Measurements from ENCODE around the gene EGLN2.
"Not testable (repeated sequence)": the region's sequence is repeated elsewhere in the genome, so short reads cannot be mapped to it uniquely, and the experiment has no call there.

The EGLN2 gene

DNA sequence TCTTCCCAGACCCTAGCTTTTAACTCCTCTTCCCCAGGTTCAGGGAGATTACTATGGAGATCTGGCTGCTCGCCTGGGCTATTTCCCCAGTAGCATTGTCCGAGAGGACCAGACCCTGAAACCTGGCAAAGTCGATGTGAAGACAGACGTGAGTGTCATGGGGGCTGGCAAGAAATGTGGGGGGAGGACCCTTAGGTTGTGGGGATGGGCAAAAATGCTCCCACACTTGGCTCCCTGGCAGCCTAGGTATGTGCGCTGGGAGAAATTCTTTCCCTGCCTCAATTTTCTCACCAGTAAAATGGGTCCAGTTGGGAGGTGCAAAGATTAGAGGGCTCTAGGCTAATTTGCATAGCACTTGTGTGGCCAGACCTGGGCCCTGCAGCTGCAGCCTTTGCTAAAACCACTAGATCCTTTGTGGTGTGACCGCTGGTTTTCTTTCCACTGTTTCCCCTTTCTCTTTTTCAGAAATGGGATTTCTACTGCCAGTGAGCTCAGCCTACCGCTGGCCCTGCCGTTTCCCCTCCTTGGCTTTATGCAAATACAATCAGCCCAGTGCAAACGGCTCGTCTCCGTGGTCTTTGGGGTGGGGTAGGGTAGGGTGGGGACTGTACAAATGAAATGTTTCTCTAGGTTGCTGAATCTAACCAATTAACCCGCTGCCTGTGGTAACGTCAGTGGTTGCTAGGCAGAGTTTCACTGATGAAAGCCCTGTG is 21.9 kb upstream of the EGLN2 start:
- DNase-seq (ENCODE audit: low read depth in 2 of 2), result peak; percentile 80 to 86

DNA sequence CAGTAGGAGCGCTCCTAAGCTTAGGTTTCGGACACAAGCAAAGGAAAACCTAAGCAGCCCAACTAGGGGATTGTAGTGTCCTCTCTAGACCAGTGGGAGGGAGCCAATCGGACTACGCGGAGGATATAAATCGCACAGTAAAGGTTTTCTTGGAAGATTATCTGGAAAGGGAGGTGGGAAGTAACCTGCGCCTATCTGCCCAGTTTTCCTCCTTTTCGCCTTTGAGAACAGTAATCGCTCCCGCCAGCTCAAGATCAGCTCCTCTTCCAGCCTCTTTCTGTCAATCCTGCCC is 21.4 kb upstream of the EGLN2 start:
- DNase-seq (ENCODE audit: low read depth in 2 of 2), result no peak

DNA sequence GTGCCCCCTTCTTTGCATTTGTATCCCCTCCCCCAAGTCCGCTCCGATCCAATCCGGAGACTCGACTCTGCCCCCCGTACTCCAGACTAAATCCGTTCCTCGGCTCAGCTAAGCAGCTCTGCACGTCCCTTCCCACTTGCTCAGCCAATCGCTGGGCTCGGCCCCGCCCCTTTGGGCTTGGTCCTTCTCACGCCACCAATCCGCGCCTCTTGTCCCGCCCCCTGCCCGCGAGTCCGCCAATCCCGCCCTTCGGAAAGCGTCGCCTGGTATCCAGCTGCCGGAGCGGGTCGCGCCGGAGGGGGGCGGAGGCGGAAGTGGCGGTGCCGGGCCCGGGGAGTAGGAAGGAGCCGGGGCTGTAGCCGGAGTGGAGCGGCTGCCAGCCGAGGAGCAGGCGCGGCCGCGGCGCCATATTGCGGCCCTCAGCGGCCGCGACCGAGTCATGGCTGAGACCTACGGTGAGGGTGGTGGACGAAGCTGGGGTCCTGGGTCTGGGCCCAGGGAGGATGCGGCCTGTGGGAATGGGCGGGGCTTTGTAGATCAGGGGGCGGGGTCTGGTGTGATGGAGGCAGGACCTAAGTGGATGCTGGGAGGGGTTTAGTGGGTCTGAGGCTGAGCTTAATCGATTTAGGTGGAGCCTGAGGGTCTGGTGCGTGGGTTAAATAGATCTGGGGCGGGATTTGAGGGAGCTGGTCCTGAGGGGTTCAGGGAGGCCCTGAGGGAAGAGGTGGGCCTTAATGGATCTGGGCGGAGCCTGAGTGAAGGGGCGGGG is 20.9 kb upstream of the EGLN2 start, which contains the start of gene RAB4B:
TSS of gene RAB4B (plus strand) at position 311 of the 769 bp plus-strand sequence. CDS start at position 440, 129 bp downstream.
- DNase-seq (ENCODE audit: low read depth in 2 of 2), result peak; percentile 99 to 100

DNA sequence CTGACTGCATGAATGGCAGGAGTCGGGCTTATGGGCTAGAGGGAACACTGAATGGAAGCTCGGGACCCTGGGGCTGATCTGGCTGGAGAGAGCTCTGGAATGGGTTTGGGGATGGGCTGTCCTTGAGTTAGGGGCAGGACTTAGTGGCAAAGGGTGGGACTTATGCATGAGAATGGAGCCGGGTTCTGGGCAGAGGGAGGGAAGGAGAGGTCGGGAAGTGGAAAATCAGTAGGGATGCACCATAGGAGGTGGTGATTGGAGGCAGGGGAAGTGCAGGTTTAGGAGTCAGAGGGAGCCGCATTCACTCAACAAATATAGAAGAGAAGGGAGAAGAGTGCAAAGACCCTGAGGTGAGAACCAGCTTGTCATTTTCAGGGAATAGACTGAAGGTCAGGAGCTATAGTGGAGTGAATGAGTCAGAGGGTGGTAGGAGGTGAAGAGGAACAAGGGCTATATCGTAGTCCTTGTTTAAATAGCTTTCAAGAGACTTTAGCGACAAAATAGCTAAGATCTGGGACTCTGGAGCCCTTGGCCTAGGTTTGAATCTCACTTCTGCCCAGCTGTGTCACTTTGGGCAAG is 20.2 kb upstream of the EGLN2 start:
- DNase-seq (ENCODE audit: low read depth in 2 of 2), result no peak

DNA sequence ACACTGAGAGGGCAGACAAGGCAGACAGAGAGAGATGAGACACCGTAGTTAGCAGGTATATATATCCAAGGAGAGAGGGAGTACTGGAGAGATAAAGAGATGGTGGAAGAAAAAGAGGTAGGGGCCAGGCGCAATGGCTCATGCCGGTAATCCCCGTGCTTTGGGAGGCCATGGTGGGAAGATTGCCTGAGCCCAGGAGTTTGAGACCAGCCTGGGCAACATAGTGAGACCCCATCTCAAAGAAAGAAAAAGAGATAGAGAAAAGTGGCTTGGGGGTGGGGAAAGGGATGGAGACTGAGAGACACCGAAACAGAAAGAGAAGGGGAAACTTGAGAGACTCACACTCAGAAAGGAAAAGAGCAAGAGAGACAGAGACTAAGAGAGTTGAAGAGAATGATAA is 18.4 kb upstream of the EGLN2 start:
- no peak for DNase-seq (ENCODE audit: low read depth in 2 of 2)

DNA sequence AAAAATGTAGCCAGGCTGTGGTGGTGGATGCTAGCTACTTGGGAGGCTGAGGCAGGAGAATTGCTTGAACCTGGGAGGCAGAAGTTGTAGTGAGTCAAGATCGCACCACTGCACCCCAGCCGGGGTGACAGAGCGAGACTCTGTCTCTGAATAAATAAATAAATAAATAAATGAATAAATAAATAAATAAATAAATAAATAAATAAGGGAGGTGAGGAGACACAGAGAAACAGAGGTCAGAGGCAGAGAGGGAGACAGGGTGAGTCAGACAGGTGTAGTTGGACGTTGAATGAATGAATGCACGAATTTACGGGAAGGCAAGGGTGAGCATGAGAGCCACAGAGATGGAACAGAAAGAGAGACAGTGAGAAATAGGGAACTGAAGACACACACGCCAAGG is 17.9 kb upstream of the EGLN2 start:
- no peak for DNase-seq (ENCODE audit: low read depth in 2 of 2)

DNA sequence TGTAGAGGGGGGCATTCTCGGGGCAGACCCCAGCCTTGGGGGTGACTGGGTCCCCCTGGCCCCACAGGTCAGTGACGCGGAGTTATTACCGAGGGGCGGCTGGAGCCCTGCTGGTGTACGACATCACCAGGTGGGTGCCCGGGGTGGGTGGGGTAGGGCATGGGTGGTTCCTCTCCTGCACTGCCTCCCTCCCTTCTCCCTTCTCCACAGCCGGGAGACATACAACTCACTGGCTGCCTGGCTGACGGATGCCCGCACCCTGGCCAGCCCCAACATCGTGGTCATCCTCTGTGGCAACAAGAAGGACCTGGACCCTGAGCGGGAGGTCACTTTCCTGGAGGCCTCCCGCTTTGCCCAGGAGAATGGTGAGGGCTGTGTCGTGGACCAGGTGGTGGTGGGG is 15.3 kb upstream of the EGLN2 start:
- no peak for DNase-seq (ENCODE audit: low read depth in 2 of 2)

DNA sequence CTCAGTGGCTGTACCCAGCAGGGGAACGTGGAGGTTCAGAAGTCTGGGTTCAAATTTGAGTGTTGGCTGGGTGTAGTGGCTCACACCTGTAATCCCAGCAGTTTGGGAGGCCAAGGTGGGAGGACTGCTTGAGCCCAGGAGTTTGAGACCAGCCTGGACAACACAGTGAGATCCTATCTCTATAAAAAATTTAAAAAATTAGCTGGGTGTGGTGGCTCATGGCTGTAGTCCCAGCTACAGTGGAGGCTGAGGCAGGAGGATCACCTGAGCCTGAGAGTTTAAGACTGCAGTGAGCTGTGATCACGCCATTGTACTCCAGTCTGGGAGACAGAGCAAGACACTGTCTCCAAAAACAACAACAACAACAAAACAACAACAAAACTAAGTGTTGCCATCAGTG is 14.8 kb upstream of the EGLN2 start:
- DNase-seq (ENCODE audit: low read depth in 2 of 2), result not testable (repeated sequence)

DNA sequence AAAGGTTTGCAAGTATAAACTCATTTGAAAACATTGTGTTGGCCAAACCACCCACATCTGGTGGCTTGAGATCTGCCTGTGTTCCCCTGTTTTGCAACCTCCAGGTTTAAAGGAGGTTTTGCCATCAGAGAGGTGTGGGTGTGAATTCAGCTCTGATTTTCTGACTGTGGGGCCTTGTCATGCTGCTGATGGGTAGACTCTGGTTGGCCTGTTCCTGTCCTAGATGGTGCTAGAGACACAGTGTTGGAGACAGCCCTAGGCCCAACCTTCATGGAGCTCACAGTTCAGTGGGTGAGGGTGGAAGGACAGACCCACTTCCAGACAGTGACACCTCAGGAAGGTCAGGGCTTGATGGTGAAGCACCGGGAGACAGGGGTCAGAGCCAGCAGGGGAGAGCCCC is 13.5 kb upstream of the EGLN2 start:
- no peak for DNase-seq (ENCODE audit: low read depth in 2 of 2)

DNA sequence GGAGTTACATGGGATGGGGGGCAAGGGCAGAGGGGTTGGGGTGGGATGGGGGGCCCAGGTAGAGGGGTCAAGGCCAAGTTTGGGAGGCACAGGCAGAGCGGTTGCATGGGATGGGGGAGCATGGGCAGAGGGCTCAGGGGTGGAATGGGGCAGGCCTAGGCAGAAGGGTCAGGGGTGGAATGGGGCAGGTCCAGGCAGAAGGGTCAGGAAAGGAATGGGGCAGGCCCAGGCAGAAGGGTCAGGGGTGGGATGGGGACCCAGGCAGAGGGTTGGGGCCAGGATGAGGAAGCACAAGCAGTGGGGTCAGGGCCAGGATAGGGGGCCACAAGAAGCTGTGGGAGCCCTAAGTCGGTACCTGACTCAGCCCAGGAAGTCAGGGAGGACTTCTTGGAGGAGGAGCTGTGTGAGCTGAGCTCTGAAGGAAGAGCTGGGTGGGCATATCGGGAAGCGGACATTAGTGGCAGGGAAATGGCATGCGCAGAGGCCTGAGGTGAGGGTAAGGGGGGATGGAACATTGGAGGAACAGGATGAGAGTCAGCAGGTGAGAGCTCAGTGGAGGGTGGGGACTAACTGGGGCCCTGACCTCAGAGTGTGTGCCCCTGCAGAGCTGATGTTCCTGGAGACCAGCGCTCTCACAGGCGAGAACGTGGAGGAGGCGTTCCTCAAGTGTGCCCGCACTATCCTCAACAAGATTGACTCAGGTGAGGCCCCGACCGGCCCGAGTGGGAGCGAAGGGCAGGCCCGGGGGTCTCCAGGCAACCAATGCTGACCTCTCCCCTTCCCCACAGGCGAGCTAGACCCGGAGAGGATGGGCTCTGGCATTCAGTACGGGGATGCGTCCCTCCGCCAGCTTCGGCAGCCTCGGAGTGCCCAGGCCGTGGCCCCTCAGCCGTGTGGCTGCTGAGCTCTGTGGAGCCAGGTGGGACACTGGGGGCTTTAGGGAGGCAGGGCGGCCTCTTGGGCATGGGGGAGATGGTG is 12.6 kb upstream of the EGLN2 start:
- no peak for DNase-seq (ENCODE audit: low read depth in 2 of 2)

DNA sequence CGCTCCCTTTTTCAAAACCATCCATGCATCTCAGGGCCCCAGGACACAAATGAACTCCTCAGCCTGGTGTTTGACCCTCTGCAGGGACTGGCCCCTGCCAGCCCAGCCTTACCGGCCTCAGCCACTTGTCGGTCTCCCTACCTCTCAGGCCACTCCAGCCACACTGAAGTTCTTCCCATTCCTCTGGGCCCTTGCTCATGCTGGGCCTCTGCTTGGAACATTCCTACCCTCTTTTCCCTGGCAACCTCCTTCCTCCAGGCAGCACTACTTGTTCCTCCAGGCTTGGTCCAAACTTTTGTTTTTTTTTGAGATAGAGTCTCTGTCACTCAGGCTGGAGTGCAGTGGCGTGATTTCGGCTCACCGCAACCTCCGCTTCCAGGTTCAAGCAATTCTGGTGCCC is 7.6 kb upstream of the EGLN2 start:
- DNase-seq (ENCODE audit: low read depth in 2 of 2), result no peak

DNA sequence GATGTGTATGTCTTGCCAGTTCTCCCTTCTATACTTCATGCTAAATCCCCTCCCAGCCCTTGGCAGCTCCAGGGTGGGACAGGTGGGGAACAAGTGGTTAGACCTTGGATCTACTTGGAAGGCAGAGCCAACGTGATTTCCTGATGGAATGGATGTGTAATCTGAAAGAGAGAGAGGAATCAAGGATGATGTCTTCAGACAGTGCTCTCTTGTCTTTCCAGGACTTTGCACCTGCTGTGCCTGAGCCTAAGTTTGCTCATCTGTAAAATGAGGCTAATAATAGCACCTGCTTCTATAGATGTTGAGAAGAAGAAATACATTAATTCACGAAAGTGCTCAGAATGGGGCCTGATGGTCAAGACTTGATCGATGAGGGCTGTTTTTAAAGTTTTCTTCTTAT is 7.0 kb upstream of the EGLN2 start:
- DNase-seq (ENCODE audit: low read depth in 2 of 2), result no peak

DNA sequence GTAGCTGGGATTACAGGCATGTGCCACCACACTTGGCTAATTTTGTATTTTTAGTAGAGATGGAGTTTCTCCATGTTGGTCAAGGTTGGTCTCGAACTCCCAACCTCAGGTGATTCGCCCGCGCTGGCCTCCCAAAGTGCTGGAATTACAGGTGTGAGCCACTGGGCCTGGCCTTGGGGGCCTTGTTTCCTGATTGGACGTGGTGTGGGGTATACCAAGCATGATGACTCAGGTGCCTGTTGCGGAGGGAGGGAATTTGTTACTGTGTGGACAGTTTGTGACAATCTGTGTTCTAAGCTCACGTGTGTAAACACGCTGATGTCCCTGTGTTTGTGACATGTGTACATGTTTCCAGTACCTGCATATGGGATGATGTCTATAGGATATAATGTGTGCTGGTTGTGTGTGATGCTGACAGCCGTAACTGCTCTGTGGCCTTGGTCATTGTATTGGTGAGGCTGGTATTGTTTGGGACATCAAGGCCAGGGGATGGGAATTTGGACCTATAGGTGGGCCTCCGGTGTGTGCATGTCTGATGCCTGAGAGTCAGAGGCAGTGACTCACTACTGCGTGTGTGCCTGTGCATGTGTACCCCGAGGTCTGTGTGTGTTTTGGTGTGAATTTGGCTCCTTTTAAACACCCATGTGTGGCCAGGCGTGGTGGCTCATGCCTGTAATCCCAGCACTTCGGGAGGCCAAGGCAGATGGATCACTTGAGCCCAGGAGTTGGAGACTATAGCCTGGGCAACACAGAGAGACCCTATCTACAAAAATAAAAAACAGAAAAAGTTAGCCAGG is 1.6 kb upstream of the EGLN2 start:
- DNase-seq (ENCODE audit: low read depth in 2 of 2), result no peak

DNA sequence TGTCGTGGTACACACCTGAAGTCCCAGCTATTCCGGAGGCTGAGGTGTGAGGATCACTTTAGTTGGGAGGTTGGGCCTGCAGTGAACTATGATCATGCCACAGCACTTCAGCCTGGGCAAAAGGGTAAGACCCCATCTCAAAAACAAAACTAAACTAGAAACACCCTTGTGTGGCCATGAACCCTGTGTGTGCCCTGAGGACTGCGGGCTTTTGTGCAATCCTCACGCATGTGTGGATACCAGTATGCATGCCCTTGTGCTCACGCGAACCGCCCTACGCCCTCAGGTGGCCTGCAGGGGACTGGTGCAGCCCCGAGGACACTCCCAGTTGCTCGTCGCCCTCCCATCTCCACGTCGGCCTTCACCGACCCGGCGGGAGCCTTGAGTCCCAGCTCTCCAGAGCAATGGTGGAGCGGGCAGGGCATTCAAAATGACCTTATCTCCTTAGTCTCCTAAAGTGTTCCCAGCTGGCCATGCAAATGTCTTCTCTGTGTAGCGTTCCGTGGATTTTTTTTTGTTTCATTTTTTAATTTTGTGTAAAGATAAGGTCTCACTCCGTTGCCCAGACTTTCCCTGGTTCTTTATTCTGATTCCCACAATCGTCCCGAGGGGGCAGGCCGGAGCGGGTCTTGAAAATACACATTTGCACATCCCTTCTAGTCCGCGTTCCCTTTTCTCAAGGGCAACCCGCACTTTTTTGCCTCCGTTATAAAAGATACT is 868 bp upstream of the EGLN2 start:
- no peak for DNase-seq (ENCODE audit: low read depth in 2 of 2)

DNA sequence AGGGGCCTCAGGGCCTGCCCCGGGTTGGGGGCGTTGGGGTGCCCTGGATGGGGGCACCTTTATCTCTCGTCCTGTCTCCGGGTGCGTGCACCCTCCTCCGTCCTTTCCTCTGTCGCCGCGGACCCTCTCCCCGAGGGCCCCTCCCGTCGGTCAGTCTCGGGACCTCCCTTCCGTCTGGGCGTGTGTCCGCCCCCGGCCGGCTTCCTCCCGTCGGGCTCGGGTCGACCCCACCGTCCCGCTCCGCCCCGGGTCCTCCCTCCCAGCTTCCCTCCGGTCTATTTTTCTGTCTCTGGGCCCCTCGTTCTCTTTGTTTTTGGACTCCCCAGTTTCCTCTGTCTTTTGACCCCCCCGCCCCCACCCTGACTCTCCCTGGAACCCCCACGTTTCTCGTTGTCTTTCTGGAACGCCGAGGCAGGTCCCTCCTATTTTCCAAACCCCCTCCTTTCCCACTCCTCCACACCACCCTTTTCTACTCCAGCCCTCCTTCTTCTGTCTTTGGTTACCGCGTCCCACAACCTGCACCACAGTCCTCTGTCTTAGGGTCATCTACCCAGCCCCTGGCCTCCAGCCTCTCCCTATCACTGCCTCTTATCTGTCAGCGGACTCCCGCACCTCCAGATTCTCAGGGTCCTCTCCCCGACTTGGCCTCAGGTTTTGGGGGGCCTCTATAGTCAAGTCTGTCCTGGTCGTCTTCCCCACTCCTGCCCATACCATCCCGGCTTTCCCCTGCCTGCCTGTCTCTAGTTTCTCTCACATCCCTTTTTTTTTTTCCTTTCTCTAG is 757 bp downstream of the EGLN2 start:
- DNase-seq (ENCODE audit: low read depth in 2 of 2), result no peak

DNA sequence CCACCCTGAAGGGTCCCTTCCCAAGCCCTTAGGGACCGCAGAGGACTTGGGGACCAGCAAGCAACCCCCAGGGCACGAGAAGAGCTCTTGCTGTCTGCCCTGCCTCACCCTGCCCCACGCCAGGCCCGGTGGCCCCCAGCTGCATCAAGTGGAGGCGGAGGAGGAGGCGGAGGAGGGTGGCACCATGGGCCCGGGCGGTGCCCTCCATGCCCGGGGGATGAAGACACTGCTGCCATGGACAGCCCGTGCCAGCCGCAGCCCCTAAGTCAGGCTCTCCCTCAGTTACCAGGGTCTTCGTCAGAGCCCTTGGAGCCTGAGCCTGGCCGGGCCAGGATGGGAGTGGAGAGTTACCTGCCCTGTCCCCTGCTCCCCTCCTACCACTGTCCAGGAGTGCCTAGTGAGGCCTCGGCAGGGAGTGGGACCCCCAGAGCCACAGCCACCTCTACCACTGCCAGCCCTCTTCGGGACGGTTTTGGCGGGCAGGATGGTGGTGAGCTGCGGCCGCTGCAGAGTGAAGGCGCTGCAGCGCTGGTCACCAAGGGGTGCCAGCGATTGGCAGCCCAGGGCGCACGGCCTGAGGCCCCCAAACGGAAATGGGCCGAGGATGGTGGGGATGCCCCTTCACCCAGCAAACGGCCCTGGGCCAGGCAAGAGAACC is 1.5 kb downstream of the EGLN2 start:
- DNase-seq (ENCODE audit: low read depth in 2 of 2), result no peak

DNA sequence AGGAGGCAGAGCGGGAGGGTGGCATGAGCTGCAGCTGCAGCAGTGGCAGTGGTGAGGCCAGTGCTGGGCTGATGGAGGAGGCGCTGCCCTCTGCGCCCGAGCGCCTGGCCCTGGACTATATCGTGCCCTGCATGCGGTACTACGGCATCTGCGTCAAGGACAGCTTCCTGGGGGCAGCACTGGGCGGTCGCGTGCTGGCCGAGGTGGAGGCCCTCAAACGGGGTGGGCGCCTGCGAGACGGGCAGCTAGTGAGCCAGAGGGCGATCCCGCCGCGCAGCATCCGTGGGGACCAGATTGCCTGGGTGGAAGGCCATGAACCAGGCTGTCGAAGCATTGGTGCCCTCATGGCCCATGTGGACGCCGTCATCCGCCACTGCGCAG is 2.0 kb downstream of the EGLN2 start:
- DNase-seq (ENCODE audit: low read depth in 2 of 2), result no peak

DNA sequence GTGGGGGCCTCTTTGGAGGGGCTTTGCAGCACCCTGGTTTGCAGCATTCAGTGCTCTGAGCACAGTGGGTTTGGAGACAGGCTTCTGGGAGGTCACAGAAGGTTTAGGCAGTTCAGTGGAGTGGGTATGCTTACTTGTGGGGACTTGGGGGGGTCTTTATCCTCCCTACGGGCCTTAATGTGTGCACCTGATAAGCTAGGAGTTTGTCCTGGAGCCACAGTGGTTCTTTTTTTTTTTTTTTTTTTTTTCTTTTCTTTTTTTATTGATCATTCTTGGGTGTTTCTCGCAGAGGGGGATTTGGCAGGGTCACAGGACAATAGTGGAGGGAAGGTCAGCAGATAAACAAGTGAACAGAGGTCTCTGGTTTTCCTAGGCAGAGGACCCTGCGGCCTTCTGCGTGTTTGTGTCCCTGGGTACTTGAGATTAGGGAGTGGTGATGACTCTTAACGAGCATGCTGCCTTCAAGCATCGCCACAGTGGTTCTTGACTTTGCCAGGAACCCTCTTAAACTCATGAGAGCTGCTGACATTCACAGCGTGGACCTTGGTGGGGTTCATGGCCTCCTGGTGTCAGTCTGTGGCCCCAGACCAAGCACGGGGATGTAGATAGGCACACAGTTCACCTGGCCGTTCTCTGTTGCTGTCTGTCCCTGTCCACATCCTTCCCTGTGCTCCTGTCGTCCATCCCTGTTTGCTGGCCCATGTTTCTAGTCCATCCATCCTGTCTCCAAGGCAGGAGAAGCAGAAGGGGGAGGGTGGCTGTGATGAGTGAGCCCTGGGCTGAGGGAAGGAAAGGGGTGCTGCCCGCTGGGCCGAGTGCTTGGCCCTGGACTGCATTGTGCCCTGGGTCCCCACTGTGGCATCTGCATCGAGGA is 2.7 kb downstream of the EGLN2 start:
- no peak for DNase-seq (ENCODE audit: low read depth in 2 of 2)

Data from activated CD8-positive, alpha-beta memory T cell treated with anti-CD3 and anti-CD28 coated beads for 4 hours (primary cell).